Measurements from ENCODE around the gene GPLD1.

Gene GPLD1

DNA sequence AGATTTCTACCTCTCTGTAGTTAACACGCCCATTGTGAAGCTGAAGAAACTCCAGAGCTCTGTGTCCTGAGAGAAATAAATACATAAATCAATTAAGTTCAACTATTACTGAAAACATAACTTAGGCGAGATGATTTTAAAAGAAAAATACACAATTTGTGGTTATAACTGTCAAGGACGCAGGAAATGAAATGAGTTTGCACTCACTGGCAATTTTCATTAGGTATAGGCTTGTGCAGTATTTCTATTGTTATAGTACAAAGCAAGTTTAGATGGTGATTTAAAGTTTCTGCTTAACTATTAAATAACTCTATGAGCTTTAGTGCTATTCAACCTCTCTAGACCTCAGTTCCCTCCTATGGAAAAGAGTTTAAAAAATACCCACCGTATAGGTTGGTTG is 3.3 kb downstream of the GPLD1 start:
- no peaks in the 10 kb centered on the region for H3K9me2 ChIP-seq (replicated peaks; ENCODE audit: insufficient read depth, low read length)
- H3K4me2 ChIP-seq (ENCODE audit: low read depth, low read length, poor library complexity, severe bottlenecking), result no peak overlapping the region
- H3K79me2 ChIP-seq (ENCODE audit: insufficient read depth, low read length), result no peaks in the 10 kb centered on the region
- TF ChIP-seq, protein P1, sequence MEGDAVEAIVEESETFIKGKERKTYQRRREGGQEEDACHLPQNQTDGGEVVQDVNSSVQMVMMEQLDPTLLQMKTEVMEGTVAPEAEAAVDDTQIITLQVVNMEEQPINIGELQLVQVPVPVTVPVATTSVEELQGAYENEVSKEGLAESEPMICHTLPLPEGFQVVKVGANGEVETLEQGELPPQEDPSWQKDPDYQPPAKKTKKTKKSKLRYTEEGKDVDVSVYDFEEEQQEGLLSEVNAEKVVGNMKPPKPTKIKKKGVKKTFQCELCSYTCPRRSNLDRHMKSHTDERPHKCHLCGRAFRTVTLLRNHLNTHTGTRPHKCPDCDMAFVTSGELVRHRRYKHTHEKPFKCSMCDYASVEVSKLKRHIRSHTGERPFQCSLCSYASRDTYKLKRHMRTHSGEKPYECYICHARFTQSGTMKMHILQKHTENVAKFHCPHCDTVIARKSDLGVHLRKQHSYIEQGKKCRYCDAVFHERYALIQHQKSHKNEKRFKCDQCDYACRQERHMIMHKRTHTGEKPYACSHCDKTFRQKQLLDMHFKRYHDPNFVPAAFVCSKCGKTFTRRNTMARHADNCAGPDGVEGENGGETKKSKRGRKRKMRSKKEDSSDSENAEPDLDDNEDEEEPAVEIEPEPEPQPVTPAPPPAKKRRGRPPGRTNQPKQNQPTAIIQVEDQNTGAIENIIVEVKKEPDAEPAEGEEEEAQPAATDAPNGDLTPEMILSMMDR (IDR thresholded peaks at IDR 0.05; ENCODE audit: insufficient read depth, low read length, poor library complexity, severe bottlenecking), result no peak
- no peak for TF ChIP-seq EZH2phosphoT487 (conservative IDR thresholded peaks at IDR 0.05; ENCODE audit: low read length)
- H2AFZ ChIP-seq (ENCODE audit: low read depth, low read length, severe bottlenecking), result no peak overlapping the region
- H3K9me3 ChIP-seq (ENCODE audit: insufficient read depth, low read length), result no peaks in the 10 kb centered on the region
- H4K20me1 ChIP-seq (ENCODE audit: low read depth, low read length), result no peaks in the 10 kb centered on the region
- H3K36me3 ChIP-seq (ENCODE audit: low read length), result no peaks in the 10 kb centered on the region
- H3K27me3 ChIP-seq (ENCODE audit: low read length), result no peaks in the 10 kb centered on the region
- no peak overlapping the region for H3K27ac ChIP-seq (ENCODE audit: low read depth, low read length)
- H3F3A ChIP-seq (ENCODE audit: insufficient read depth), result no peaks in the 10 kb centered on the region
- no peak overlapping the region for H3K4me3 ChIP-seq (ENCODE audit: insufficient read depth, low read length, poor library complexity, severe bottlenecking)
- no peak overlapping the region for H3K9ac ChIP-seq (ENCODE audit: low read length)

DNA sequence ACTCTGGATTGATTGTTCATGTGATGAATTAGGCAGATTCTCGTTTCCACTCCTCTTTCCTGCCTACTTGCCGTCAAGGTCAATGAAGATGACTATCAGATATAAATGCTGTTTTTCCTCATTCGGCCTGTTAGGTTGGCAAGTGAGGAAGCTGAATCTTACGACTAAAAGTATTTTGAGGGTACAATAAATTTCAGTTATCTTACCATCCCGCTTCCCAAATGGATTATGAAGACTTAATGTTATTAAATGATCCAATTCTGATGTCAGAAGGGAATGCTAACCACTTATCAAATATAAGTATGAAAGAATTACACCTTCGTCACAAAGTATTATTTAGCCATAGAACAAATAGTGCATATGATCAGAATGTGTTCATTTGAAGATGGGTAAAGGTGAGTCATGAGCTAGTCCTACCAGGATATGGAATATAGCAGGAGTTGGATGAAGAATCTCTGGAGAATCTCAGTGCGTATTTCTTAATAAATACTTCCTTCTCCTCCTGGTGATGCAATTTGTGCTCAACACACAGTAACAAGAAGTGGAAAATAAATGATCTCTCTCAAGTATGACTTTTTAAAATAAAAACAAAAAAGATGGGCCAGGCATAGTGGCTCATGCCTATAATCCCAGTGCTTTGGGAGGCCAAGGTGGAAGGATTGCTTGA is 4.6 kb downstream of the GPLD1 start:
- Histone ChIP-seq H3K27me3 (ENCODE audit: low read length) (no peaks in the 10 kb centered on the region), H3K9me3 (ENCODE audit: insufficient read depth, low read length) (no peaks in the 10 kb centered on the region), H3K9me2 (replicated peaks; ENCODE audit: insufficient read depth, low read length) (no peaks in the 10 kb centered on the region), H2AFZ (ENCODE audit: low read depth, low read length, severe bottlenecking) (no peak overlapping the region), H3K9ac (ENCODE audit: low read length) (no peak overlapping the region), H3K4me2 (ENCODE audit: low read depth, low read length, poor library complexity, severe bottlenecking) (no peak overlapping the region), H4K20me1 (ENCODE audit: low read depth, low read length) (no peaks in the 10 kb centered on the region), H3K79me2 (ENCODE audit: insufficient read depth, low read length) (no peaks in the 10 kb centered on the region), H3K27ac (ENCODE audit: low read depth, low read length) (no peak overlapping the region), H3K4me3 (ENCODE audit: insufficient read depth, low read length, poor library complexity, severe bottlenecking) (no peak overlapping the region), H3K36me3 (ENCODE audit: low read length) (no peaks in the 10 kb centered on the region), H3F3A (ENCODE audit: insufficient read depth) (no peaks in the 10 kb centered on the region)
- TF ChIP-seq, protein P1 (IDR thresholded peaks at IDR 0.05; ENCODE audit: insufficient read depth, low read length, poor library complexity, severe bottlenecking), result no peak
- no peak for TF ChIP-seq EZH2phosphoT487 (conservative IDR thresholded peaks at IDR 0.05; ENCODE audit: low read length)

DNA sequence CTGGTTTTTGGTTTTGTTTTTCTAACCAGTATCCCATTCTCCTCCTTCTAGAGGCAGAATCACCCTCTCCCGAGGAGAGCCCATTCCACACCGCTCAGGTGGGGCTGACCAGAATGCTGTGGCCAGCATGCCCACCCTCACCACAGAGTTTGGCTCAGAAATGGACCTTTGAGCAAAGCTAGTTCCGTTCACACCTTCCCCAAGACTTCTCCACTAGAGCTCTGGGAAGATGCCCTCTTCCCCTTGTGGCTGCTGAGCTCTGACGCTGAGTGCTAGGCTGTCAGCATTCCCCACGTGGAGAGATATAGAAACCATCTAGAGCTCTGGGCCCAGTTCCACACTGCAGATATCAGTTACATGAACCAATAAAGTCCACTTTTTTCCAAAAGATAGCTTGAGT is 7.9 kb downstream of the GPLD1 start:
- Histone ChIP-seq H3K79me2 (ENCODE audit: insufficient read depth, low read length) (no peaks in the 10 kb centered on the region), H4K20me1 (ENCODE audit: low read depth, low read length) (no peaks in the 10 kb centered on the region), H3K9me3 (ENCODE audit: insufficient read depth, low read length) (no peaks in the 10 kb centered on the region), H3K27ac (ENCODE audit: low read depth, low read length) (no peak overlapping the region), H3K4me2 (ENCODE audit: low read depth, low read length, poor library complexity, severe bottlenecking) (no peak overlapping the region), H3K36me3 (ENCODE audit: low read length) (no peaks in the 10 kb centered on the region), H3K4me3 (ENCODE audit: insufficient read depth, low read length, poor library complexity, severe bottlenecking) (no peak overlapping the region), H3K27me3 (ENCODE audit: low read length) (no peaks in the 10 kb centered on the region), H2AFZ (ENCODE audit: low read depth, low read length, severe bottlenecking) (no peak overlapping the region), H3K9ac (ENCODE audit: low read length) (no peak overlapping the region), H3F3A (ENCODE audit: insufficient read depth) (no peaks in the 10 kb centered on the region), H3K9me2 (replicated peaks; ENCODE audit: insufficient read depth, low read length) (no peaks in the 10 kb centered on the region)
- no peak for TF ChIP-seq EZH2phosphoT487 (conservative IDR thresholded peaks at IDR 0.05; ENCODE audit: low read length)
- TF ChIP-seq, protein P1 (IDR thresholded peaks at IDR 0.05; ENCODE audit: insufficient read depth, low read length, poor library complexity, severe bottlenecking), result no peak

Measured in SU-DHL-6 (cell line).